AG04449 (cell line): ENCODE data around the gene WDR26.

Experiments
- CTCF ChIA-PET: fragments of 350-600 bp; formaldehyde crosslinking; extraction: SDS; loops from one replicate; lab custom pipeline; 2021; ENCODE audit warnings: antibody characterized with exemption; lab: Yijun Ruan, JAX
- POLR2A ChIA-PET: fragments of 400-600, 350-600 bp; formaldehyde crosslinking; extraction: SDS; loops from one replicate; lab custom pipeline; 2020; ENCODE audit warnings: antibody characterized with exemption, inconsistent platforms; lab: Yijun Ruan, JAX
- DNase-seq: peaks from one replicate; pipeline ENCODE4 v3.0.0-alpha.2; 2010; ENCODE audit warnings: low read depth, low spot score
- H3K4me3 ChIP-seq: 2 replicates; pipeline ENCODE4 v1.5.1; 2011; ENCODE audit warnings: low read depth, mild to moderate bottlenecking, control low read depth, low read length
- CTCF ChIP-seq: IDR thresholded peaks from one replicate; pipeline ENCODE4 v1.5.1; 2011; ENCODE audit warnings: mild to moderate bottlenecking, moderate library complexity, low read length, control low read depth, inconsistent platforms; ENCODE audit not compliant: insufficient read depth; ENCODE audit errors: missing control alignments

Gene WDR26

DNA sequence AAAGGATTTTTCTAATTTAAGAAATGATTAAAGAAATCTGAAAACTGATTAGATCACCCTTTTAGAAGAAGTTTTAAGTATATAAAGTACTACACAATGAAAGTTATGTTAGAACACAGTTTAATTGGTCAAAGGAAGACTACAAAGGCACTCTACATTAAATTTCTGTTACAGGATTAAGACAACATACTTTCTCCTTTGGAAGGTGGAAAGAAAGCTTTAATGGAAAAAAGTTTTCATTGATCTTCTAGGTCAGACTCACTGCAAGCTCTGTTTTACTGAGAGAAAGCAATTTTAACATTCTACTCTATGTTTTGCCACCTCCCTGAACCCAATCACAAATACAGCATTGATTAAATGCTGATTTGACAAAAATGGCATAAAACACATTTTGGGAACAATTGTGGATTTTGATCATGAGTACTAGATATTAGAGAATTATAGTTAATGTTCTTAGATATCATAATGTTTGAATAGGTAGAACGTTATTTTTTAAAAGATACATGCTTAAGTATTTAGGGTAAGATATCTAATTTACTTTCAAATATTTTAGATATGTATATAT lies 32.0 kb downstream of the WDR26 start:
- TF ChIP-seq CTCF, result no peak

DNA sequence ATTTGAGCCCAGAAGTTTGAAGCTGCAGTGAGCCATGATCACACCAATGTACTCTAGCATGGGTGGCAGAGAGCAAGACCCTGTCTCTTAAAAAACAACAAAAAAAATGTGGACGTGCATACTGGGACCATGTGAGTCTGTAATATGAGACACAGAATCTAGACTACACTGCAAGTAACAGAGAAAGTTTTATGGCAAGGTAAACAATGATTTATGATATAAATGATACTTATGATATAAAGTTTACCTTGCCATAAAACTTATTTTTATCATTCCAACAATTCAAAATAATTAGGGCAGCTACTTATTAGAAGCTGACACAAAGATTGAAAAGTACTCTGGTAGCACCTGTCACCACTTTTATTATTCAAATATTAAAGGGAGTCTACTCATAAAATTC lies 34.7 kb downstream of the WDR26 start:
- CTCF ChIA-PET, result interaction anchor here (1.5 kb wide), 1 partner anchor 58 kb away, joined by 5 read pairs; no protein-coding TSS in a partner anchor
- TF ChIP-seq CTCF, result no peak
- DNase-seq, result no peak
- POLR2A ChIA-PET, result no interaction called here
- no peak overlapping the region for H3K4me3 ChIP-seq

More for the DNA sequence above, 32.0 kb downstream of the WDR26 start:
- no peak for DNase-seq
- CTCF ChIA-PET, result interaction anchor here (0.9 to 2.1 kb wide), 2 partner anchors 54 to 285 kb away, joined by 3 to 8 read pairs; no protein-coding TSS in a partner anchor
- no peak overlapping the region for H3K4me3 ChIP-seq
- POLR2A ChIA-PET, result no interaction called here

DNA sequence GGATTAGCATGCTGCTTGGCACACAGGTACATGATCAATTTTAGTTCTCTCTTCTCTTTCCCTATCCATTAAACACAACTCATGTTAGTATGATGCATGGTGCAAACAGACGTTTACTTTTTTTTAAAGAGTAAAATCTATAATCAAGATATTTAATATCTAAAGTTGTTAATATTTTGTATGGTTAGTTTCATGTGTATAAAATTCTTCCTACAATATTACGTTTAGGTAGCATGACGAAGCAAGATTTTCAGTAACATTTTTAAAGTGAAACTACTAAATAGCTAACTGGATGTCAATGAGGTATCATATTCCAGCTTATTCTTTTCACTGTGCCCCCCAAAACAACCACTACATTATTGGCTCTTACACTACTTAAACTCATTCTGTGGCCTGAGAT lies 41.3 kb downstream of the WDR26 start:
- H3K4me3 ChIP-seq, result no peak overlapping the region
- POLR2A ChIA-PET, result interaction anchor here (0.6 to 1.6 kb wide), 2 partner anchors 14 to 41 kb away, joined by 3 read pairs; no protein-coding TSS in a partner anchor
- CTCF ChIA-PET, result interaction anchor here (0.7 to 0.9 kb wide), 2 partner anchors 13 to 276 kb away, joined by 3 read pairs; no protein-coding TSS in a partner anchor
- no peak for TF ChIP-seq CTCF
- no peak for DNase-seq

- TF ChIP-seq CTCF, result no peak
These were observed 42.0 kb downstream of the WDR26 start for GRCh38 chr1:224392411-224393249.

GRCh38 chr1:224390517-224390916 lies 44.1 kb downstream of the WDR26 start:
- CTCF ChIA-PET, result no interaction called here
- H3K4me3 ChIP-seq, result no peak overlapping the region
- no peak for TF ChIP-seq CTCF
- POLR2A ChIA-PET, result interaction anchor here (0.6 kb wide), 1 partner anchor 80 kb away, joined by 3 read pairs; no protein-coding TSS in a partner anchor
- no peak for DNase-seq

More at GRCh38 chr1:224392411-224393249, 42.0 kb downstream of the WDR26 start:
- ChIA-PET CTCF (interaction anchor here (0.9 kb wide), 1 partner anchor 13 kb away, joined by 3 read pairs; no protein-coding TSS in a partner anchor), POLR2A (no interaction called here)
- H3K4me3 ChIP-seq, result no peak overlapping the region
- no peak for DNase-seq

DNA sequence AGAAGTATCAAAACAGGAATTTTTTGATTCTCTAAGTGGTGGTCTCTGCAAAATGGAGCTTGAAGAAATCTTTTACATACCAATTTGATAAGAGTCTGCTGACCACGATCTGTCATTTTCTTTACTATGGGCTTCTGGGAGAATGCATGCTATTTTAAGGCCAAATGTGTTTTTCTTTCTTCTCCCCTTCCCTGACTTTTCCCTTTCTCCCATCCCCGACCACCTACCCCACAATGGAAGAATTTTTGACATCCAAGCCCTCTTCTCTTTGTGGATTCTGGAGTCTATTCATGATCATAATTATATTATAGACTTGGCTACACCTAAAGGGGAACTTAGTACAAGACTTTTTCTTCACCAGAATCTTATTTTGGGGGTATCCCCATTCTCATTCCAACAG lies 46.7 kb downstream of the WDR26 start:
- ChIA-PET POLR2A (interaction anchor here (0.5 kb wide), 2 partner anchors 23 to 1754 kb away, joined by 3 read pairs; no protein-coding TSS in a partner anchor), CTCF (interaction anchor here (1.5 to 1.6 kb wide), 2 partner anchors 11 to 69 kb away, joined by 4 to 5 read pairs; no protein-coding TSS in a partner anchor)
- DNase-seq, result no peak
- no peak overlapping the region for H3K4me3 ChIP-seq
- TF ChIP-seq CTCF, result no peak
